HG03103 (cell line): ENCODE data around the gene NTMT1.
"Not testable (repeated sequence)": the region's sequence is repeated elsewhere in the genome, so short reads cannot be mapped to it uniquely, and the experiment has no call there.

Experiments
- ATAC-seq: cut with Tn5 transposase; IDR thresholded peaks from one replicate; pipeline ENCODE4 v1.9.1; 2021; ENCODE audit warnings: low read depth; ENCODE audit not compliant: unreplicated experiment

Gene NTMT1

DNA sequence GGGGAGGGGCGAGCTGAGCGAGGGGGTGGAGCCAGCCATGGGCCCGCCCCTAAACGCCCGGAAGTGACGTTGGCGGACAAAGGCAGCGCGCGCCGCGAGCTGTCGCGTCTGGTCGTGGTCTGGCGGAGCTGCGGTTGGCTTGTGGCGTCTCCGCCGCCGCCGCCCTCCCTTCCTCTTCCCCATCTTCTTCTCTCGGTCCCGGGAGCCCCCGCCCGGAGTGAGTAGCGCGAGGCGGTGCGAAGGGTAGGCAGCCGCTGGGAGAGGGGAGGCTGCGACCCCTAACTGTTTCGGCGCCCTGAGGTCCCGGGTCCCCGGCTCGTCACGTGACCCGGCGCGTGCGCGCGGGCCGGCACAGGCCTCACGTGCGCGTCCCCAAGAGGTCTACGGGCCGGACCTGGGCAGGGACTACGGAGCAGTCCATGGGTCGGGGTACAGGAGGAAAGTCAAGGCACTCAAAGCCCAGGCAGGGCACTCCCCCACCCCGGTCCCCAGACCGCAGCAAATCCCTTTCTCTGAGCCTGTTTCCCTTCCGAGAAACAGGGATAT is at the start of gene NTMT1:
Gene NTMT1 (plus strand): TSS at position 85 of the 546 bp plus-strand sequence. CDS start 6,541 bp downstream, outside the sequence.
- peak; percentile 65 for ATAC-seq

DNA sequence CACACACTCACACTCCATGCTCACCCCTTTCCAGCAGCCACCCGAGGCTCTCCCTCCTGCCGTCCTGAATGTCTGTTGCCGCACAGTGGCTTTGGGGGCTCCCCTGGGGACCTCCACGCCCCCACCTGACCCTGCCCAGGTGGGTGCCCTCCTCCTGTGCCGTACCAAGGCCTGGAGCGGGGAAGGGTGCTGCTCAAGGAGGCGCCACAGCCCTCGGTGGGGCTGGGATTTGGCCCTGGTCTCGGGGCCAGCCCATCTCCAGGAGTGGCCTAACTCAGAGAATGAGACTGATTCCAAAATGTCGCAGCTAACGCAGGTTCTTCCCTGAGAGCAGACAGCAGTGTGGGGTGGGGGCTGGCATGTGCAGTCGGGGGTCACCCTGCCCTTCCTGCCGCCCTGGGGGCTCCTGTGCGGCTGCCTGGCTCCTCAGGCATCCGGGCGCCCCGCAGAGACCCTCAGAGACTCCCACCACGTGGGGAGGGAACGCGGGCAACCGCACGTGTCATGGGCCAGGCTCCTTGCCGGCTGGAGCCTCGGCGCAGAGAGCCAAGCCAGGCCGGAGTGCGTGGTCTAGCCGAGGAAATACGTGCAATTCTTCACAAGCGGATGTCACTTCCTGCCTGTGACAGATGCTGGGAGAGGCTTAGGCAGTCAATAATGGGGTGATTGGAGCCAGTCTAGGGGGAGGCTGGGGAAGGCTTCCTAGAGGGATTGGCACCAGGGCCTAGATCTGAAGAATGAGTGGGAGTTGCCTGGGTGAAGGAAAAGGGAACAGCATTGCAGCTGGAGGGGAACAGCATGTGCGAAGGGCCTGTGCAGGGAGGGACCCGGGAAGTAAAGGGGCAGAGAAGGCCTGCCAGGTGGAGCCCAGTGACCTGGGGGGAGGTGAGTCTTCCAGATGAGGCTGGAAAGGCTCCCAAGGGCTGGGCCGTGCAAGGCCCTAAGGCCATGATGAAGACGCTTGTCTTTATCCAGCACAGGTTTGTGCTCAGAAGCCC is 49.1 kb upstream of the NTMT1 start:
- no peak for ATAC-seq

DNA sequence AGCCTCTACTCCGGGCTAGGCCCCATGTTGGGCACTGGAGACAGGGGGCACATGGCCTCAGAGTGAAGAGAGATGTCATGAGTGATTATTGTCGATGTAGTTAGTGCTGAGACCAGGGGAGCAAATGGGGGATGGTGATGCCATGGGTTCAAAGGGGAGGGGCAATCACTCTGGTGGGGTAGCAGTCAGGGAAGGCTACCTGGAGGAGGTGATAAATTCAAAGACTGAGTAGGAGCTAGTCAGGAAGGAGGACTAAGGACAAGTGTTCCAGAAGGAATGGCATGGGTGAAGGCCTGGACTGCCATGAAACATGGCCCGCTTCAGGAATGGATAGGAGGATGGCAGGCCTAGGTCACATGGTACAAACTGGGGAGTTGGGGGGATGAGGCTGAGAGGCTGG is 46.7 kb upstream of the NTMT1 start:
- ATAC-seq, result no peak

- ATAC-seq, result no peak
Observed at GRCh38 chr9:129580211-129580915, 45.6 kb upstream of the NTMT1 start.

DNA sequence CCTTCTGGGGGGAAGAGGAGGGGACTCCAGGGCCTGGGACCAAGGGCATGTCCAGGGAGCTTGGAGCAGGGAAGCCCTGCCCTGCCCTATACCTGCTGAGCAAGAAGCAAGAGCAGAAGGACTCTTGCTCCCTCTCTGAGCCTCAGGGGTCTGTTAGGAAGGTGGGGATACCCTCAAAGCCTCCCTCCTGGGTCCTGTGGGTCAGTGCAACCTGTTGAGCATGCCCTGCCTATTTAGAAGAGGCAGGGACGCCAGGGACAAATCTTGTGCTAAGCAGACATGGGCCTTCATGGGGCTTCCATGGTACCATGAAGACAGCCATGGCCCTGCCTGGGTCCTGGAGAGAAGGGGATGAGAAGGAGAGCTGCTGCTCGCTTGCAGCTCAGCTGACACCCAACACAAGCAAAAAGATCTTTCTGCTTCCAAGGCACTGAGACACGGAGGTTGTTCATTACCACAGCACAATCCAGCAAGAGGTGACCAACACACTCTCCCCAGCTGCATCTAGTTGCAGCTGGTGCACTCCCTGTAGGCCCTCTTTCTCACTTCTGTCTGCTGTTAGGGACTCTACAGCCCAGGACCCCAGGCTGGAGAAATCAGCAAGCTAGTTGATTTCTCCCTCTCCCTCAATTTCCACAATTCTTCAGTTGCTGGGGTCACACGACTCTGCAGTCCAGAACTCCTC is 44.3 kb upstream of the NTMT1 start:
- ATAC-seq, result no peak

DNA sequence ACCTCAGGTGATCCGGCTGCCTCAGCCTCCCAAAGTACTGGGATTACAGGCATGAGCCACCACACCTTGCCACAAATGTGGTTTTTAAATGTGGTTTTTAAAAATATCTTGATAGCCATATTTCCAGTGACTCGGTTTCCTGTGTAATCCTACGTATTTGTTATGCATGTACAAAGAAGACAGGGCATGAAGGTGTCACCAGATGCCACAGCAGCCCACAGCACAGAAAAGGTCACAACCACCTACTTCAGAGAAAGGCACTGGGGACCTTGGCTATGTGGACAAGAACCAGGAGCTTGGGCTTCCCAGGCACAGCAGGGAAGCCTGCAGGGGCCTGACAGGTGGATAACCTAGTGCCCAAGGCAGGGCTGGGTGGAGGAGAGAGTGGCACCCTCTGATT is 43.1 kb upstream of the NTMT1 start:
- no peak for ATAC-seq

GRCh38 chr9:129583308-129584038 is 42.5 kb upstream of the NTMT1 start:
- ATAC-seq, result no peak

DNA sequence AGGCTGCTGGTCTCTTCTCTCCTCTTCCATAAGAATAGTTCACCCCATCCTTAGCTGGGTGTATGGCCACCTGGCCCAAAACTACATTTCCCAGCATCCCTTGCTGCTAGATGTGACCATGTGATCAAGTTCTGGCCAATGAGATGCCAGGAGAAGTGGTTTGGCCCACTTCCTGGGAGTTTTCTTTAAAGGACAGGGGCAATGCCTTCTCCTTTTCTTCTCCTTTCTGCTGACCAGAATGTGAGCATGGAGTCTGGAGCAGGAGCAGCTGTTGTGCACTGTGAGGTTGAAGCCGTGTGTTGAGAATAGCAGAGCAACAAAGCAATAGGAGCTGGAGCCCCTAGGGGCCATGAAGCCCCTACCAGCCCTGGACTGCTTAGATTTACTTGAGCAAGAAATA is 41.8 kb upstream of the NTMT1 start:
- ATAC-seq, result peak; percentile 63

DNA sequence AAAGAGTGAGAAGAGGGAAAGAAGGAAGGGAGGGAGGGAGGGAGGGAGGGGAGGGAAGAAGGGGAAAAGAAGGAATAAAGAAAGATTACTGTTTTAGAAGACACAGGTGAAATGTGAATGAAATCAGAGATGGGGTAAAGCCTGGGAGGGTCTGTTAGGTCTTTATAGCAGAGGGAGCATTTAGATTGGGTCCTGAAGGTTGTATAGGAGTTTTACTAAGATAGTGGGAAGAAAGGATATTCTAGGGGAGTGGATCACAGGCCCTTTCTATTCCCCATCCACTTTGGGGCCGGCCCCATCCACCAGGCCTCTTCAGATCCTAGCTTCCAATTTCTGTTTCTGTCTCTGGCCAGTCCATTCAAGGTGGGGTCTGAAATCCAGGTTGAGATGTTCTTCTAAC is 40.6 kb upstream of the NTMT1 start:
- ATAC-seq, result no peak

DNA sequence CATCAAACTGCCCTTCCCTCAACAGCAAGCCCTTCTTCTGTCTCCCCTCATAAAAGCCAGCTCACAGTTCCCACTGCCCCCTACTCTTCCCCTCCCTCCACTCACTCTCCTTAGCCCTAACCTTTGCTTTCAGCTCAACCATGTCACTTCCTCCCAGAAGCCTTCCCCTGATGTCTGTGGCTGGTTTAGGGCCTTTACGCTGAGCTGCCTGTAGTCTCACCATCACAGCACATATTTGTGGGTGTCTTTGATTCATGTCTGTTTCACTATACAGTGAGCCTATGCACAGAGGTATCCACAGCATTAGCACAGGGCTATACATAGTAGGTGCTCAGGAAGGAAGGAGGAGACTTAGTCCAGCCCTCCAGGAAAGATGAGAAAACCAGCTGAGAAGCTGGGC is 39.7 kb upstream of the NTMT1 start:
- no peak for ATAC-seq

DNA sequence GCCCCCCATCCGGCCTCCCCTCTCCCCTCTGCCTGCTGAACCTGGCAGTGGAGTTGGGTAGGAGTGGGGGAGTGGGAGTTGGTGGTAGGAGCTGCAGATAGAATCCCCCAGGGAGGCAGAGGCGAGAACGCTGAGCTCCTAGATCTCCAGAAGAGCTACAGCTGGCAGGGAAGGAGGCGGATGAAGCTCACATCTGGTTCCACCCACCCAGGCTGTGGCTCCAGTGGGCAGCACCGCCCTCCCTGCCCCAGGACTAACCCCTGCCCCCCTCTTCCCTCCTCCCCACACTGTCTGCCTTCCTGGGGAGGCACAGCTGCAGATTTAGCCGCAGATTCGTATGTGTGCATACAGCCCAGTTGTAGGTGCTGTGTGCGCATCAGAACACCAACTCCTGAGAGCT is 39.3 kb upstream of the NTMT1 start:
- ATAC-seq, result no peak

DNA sequence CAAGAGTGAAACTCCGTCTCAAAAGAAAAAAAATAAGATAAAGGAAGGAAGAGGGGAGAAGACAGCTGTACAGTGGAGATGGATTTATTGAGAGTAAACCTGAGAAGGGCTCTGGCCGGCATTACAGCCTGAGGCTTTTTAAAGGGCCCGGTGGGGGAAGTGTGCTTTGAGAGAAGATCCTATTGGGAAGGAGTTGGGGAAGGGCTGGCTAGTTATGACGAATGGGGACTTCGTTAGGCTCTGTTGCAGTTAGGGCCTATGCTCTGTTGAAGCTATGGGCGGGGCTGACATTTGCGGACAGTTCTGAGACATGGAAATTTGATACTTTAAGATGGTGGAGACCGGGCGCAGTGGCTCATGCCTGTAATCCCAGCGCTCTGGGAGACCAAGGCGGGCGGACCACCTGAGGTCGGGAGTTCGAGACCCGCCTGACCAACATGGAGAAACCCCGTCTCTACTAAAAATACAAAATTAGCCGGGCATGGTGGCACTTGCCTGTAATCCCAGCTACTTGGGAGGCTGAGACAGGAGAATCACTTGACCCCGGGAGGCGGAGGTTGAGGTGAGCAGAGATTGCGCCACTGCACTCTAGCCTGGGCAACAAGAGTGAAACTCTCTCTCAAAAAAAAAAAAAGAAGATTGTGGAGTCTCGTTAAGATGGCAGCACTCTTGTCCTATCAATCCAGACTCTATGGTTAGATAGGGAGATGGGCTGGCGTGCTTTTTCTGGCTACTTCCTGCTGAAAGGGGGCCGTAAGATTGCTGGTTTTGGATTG is 38.3 kb upstream of the NTMT1 start:
- ATAC-seq, result no peak

GRCh38 chr9:129590466-129590865 is 35.5 kb upstream of the NTMT1 start:
- no peak for ATAC-seq

DNA sequence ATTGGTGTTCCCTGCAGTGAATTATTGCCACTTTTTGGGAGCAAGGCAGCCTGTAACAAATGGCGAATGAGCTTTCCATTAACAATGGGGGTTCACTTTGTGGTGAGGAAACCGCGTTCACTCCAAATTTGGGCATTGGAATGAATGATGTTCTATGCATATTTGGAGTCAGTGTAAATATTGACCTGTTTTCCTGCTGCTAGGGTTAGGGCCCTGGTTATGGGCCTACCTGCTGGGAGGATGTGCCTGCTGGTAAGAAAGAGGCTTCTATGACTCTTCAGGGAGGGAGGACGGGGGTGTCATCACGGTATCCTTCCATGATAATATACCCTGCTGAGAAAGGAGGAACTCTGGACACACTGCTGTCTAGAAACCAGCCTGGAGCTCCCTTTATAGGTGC is 34.0 kb upstream of the NTMT1 start:
- no peak for ATAC-seq

GRCh38 chr9:129592790-129593189 is 33.2 kb upstream of the NTMT1 start:
- not testable (repeated sequence) for ATAC-seq

DNA sequence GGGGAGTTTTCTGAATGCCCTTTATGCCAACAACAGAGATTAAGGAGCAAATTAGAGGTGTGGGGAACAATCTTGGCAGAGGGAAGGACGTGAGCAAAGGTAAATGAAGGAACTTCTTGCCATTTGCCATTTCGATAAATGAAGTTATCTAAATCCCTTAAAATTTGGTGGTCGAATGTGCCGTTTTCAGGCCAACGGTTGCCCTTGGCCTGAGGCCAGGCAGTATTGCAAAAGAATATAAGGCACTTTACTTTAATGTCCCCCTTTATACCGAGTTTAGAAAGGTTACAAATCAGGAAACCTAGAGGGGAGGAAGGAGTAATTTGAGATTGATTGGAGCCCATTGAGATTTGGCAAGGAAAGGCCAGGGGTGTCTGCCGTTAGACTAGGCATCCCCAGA is 31.3 kb upstream of the NTMT1 start:
- no peak for ATAC-seq

DNA sequence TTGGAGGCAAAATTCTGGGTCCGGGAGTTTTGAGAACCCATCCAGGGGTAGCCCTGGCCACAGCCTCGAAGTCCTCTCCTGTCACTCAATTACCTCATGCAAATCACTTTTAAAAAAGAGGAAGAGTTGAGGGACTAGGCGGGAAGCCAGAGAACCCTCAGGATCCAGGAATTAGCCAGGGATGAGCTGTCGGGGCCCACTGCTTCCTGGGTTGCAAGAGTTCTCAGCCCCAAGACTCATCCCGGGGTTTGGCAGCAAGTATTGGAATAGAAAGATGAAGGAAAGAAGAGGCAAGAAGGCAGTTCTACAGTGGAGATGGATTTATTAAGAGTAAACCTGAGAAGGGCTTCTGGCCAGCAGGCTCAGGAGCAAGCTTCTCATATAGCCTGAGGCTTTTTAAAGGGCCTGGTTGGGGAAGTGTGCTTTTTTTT is 30.6 kb upstream of the NTMT1 start:
- no peak for ATAC-seq

DNA sequence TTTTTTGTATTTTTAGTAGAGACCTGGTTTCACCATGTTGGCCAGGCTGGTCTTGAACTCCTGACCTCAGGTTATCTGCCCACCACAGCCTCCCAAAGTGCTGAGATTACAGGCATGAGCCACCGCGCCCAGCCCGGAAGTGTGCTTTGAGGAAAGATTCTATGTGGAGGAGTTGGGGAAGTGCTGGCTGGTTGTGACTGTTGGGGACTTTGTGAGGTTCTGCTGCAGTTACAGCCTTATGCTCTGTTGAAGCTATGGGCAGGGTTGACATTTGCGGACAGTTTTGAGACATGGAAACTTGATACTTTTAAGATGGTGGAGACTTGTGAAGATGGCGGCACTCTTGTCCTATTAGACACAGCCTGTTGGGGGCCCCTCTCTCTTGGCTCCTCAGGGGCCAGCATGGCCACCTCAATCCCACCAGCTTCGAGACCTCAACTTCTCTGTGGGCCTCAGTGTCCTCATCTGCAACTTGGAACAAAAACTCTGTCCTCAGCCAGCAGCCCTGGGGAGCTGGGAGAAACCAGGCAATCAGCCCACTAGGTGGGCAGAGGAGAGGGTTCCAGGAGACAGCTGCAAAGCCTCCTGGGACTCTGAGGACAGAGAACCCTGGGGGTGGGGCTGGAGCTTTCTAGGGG is 29.9 kb upstream of the NTMT1 start:
- no peak for ATAC-seq
